Activated CD4-positive, CD25-positive, alpha-beta regulatory T cell treated with anti-CD3 and anti-CD28 coated beads, Interleukin-2, amount 50 U/mL, for 72 hours (primary cell): ENCODE results near the gene INKA2.
"Not testable (repeated sequence)": the region's sequence is repeated elsewhere in the genome, so short reads cannot be mapped to it uniquely, and the experiment has no call there.

Source experiments
- DNase-seq: peaks from one replicate; pipeline ENCODE4 v3.0.0; 2021

The INKA2 gene

DNA sequence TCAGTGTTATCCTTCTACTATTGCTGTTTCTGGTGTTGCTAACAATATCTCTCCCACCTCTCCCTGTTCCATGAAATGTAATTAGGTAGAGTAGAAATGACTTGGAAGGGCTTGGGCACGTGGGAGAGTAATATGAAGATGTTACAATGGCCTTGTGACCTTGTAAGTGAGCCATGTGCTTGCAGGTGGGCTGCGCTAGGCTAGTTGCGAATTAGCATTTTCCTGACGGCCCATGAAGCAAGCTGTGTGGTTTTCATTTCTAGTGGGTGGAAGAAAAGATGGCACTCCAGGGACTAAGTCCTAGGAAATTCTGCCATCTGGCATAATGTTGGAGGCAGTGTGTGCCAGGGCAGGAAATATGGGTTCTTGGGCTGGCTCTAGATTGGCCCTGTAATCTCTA is 8.8 kb upstream of the INKA2 start:
- no peak for DNase-seq

DNA sequence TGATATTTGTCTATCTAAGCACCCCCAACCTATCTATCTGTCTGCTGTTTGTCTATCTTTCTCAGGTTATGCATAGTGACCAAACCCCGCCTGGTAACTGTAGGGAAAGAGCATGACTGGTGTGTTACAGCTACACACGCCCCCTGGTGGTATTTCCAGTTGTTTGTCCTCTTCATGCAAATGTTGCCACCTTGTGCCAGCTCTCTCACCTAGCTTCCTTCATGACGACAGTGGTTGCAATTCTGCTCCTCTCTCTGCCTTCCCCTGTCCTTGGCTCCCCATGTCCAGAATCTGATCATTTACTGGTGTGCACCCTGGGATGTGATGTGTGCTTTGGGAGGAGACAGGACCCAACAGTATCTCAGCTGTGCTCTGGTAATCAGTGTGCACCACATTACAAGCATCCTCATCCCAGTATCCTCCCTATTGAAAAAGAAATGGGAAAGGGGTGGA is 8.1 kb upstream of the INKA2 start:
- peak; percentile 56 for DNase-seq

DNA sequence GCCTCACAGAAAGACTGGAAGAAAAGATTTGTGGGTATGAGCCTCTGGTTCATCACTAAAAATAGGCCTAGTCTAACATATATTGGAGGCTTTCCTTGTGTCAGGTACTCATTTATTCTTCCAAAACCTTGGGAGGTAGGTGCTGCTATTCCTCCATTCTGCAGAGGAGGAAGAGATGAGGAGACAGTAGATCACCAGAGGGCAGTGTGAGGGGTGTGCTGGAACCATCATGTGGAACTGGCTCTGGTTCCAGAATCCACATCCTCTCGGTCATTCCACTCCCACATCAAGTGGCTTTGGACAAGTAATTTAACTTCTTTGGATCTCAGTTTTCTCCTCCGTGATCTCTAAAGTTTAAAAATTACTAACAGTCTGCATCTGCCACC is 7.4 kb upstream of the INKA2 start:
- no peak for DNase-seq

DNA sequence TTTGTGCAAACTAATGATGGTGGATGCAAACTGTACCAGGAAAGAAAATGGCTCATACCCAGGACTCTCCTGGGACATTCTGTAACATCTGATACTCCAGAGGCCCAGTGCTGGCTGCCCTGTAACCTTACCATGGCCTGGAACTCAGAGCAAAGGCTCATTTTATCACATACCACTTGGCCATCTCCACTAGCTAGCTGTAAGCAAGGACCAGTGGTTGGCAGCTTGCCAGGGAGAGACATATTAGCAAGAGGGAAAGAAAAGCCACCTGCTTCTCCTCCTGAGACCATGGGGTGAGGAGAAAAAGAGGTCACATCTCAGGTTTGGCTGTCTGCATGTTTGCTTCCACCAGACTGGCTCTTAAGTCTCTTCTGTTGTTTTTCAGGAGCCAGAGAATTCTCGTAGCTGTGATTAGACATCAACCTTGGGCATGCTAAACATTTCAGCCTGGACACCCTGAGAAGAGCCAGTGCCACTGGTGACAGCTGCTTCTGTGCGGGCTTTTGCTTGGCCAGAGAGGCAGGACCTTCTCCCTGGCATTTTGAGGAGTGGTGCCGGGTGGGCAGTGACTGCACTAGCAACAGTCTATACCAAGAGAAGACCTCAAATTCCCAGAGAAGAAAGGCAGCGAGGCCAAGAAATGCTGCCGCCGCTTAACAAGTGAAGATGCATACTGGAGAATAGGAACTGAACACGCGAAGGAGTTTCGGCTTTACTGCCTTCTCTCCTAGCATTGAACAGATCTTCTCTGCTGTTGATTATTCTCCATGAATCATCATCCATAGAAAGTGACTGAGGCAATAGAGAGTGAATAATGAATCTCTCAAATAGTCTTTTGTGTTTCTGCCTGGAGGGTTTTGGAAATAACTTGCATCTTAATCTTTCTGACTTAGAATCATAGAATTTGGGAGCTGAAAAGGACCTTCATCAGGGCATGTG is 6.7 kb upstream of the INKA2 start:
- no peak for DNase-seq

DNA sequence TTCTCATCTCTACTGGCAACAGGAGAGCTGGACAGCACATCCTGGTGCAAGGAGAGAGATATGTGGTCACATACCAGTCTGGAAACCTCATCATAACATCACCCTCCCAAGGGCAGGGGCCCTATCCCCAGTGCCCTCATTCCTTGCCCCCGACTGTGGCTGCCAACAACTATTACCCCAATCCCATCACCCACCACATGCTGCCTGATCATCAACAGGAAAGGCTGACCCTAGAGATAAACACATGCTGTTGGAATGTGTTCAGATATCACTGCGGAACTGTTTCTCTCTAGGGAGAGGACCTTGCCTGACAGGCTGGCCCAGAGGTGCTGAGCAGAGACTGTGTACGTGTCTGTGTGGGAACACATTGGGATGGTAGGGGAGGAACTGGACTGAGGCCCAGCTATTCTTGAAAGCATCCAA is 4.5 kb upstream of the INKA2 start:
- DNase-seq, result no peak

DNA sequence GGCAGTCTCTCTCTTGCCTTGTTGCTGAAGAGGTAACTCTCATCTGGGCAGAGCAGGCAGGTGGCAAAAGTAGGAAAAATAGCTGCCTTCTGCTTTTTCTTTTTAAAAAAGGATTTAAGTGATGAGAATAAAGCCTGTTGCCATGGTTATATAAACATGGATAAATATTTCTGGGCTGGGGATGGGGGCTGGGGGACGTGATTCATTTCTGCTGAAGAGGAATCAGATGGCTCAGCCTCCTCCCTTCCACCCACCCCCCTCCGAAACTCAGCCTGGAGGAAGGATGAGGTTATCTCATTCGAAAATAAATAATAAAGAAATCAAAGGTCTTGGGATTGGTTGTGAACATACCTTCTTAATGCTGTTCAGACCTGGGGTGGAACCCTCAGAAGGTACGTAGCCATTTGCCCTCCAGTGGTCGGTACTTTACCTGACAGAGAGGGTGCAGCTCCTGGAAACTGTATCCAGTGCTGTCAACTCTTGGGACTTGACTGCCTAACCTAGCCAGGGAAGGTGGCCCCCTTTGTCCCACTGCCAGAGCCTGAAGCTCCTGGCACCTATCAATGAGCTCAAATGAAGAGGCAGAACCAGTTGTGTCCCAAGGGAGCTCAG is 3.8 kb upstream of the INKA2 start:
- DNase-seq, result no peak

DNA sequence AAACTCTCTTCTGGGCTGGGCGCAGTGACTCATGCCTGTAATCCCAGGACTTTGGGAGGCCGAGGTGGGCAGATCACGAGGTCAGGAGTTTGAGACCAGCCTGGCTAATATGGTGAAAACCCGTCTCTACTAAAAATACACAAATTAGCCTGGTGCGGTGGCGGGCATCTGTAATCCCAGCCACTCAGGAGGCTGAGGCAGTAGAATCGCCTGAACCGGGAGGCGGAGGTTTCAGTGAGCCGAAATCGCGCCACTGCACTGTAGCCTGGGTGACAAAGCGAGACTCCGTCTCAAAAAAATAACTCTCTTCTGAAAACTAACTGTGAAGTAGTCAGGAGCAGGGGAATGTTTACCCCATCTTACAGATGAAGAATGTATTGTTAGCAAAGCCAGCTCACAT is 3.1 kb upstream of the INKA2 start:
- DNase-seq, result not testable (repeated sequence)

DNA sequence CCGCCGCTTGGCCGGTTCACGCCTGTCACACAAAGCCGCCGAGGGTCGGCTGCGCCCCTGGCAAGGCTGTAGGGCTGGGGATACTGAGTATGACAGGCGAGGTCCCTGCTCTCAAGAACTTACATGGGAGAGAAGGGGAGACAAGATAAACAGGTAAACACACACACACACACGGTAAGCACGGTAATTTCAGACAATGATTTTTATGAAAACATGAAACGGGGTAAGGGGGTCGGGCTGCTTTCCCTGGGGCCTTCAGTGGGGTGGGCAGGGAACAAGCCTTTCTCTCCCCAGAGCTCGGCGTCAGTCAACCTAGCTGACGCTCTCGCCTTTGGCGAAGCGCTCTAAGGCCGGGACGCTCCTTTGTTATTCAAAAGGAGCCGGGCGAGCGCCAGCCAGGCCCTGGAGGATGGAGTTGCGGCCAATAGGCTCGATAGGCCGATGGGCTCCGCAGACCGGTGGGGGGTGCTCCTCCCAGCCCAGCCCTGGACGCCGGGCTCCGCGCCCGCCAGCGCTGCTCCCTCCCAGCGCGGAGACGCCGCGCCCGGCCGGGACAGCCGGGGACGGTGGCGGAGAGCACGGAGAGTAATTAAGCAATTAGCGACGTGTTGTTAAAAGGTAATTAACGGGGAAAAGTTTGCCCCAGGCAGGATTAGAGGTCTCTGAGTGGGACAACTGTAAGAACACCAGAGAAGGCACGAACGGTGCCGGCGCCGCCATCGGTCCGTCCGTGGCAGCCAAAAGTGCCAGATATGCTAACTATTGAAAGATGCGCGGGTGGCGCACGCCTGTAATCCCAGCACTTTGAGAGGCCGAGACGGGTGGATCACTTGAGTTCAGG is 950 bp upstream of the INKA2 start:
- peak; percentile 39 for DNase-seq

DNA sequence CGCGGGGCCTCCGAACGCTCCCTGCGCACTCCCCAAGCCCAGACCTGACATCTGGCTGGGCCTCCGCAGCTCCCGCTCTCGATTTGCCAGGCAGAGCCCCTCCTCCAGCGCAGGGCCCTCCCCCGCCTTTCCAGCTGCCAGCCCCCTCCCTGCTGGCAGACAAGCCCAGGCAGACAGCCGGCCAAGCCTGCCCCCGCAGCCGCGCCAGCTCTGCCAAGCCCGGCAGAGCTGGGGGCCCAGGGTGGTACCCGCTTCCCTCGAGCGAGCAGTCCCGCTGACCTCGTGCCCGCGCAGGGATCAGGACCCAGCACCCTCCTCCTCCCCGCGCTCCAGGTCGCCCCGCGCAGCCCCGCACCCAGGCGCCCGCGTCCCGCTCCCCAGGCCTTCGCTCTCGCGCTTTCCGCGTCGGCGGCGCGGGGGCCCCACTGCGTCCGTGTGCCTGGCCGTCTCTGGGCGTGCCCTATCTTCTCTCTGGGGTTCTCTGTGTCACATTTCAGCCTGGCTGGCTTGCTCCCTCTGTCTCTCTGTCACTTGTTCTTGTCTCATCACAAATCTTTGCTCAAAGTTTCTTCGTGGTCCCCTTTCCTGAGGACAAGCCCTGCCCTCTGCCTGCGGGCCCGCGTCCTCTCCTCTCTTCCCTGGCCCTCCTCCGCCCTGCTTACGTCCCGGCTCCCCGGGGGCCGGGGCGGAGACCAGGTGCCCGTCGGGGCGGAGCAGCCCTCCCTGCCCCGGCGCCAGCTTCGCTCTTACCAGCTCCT is 580 bp downstream of the INKA2 start:
- DNase-seq, result peak; percentile 65

DNA sequence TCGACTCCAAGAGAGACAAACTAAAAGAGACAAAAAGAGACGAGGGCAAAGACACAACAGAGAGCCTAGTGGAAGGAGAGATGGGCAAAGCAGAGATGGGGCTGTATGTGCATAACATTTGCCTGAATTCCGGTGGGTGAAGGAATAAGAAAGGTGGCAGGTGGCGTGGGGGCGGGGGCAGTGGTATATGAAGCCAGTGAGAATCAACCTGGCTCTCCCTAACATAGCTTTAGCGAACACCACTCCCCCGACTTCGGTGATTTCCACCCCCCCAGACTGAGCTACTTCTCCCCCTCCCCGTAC is 1.1 kb downstream of the INKA2 start:
- DNase-seq, result no peak

DNA sequence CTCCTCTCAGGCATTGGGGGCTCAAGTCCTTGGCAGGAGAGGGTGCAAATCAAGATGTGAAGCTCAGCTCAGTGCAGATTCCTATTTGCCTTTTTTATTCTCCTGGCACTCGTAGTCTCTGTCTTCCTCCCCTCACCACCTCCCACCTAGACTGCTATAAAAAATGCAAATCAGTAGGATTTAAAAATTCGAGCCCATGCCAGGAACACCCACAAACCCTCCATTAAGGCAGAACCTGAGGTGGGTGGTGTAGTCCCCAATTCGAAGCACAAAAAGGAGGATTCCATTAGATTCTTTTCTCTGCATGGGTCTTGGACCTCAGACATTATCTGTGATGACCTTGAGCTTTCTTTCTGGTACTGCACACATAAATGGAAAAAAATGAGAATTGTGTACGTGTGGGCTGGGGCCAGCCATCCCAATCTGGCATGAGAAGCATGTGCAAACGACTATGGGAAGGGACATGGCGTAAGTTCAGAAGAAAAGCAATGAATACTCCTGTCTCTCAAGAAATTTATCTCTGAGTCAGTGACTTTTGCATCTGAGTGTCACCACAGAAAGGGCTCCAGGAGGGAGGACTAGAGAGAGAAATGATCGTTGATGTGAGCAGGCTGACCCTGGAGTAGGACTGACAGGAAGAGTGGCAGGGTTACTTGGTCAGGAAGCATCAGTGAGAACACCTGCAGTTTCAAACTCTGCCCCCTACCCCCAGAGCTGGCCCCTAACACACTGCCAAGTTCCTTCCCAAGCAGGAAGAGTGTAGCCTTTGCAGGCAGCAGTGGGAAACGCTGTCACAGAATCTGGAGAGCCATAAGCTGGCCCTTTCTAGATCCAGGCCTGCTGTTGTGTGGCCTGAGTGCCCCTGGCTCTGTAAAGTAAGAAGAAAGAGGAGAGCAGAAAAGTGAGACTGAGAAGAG is 1.7 kb downstream of the INKA2 start:
- DNase-seq, result no peak

DNA sequence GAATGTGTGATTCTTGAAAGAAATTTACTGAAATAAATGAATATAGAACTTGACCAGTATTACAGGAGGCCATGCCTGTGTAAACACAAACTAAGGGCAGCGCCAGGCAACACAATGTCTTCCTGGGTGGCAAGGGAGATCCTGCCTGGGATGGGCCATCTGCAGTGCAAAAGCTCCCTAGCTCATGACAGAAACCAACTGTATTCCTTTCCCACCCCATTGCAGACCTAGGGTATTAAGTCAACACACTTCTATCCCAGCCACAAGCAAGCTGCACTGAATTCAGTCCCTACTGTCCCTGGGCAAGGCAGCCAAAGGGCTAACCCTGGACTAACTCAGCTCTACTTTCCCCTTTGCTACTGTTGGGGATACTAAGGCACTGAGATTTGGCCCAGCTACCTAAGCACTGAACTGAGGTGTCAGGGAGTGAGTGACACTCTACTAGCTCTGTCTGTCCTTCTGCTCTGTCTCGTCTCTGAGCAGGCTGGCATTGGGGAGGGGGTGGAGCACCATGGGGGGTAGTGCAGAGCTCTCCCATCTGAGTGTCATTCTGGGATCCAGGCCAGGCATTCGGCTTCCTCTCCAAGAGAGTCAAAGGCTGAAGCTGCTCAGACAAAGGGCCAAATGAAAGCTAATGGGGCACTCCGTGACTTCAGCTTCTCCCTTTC is 2.5 kb downstream of the INKA2 start:
- DNase-seq, result no peak

DNA sequence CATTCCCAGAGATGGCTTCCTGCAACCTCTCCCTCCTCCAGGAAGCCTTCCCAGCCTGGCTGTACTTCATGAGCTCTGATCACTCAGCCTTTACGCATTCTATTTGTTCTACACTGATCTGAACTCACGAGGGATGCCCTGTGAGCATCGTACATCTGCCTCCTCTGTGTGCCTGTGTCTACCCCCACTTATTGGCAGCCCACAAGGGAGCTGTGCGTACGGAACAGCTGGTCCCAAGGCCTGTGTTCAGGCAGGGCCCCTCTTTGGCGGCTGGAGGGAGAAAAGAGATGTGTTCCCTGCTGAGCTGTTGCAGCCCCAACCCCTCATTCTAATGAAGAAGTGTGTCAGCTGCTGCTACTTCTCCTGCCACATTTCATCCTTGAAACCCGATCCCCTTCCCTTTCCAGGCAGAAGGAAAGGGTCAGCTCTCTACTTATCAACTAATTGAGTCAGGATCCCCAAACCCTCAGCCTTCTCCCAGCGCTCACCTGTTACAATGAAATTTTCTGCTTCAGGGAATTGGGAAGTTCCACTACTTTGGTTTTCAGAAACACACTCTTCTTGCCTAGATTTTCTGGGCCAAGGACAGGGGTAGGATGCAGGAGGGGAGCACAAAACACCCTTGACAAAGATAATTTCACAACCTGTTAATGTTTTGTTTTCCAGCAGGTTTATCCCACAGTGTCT is 3.2 kb downstream of the INKA2 start:
- DNase-seq, result no peak

DNA sequence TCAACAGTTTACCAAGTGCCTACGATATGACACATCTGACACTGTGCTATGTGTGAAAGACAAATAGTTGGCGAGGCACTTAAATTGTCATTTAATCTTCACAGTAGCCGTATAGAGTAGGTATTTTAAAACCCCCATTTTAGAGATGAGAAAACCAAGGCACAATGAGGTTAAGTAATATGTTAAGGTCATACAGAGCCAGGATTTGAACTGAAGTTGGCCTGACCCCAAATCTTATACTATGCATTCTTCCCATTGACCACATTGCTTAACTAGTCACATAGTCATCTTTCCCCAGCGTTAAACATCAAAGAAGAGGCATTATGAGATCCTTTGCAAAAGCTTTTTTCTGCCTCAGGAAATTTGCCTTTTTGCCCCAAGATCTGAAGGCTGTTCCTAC is 3.9 kb downstream of the INKA2 start:
- no peak for DNase-seq

DNA sequence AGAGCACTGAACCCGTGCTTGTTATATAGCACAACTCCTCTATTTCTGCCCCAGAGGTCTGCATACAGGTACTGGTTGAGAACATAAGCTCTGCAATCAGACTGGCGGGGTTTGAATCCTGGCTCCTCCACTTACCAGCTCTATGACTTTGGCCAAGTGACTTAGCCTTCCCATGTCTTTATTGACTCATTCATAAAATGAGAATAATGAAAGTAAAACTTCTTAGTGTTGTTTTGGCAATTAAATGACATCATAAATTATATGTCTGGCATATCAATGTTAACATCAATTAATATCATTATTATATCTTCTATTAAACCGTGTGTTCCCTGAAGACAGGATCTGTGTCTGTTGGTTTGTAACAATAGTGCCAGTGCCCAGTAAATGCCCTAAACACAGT is 4.3 kb downstream of the INKA2 start:
- no peak for DNase-seq

DNA sequence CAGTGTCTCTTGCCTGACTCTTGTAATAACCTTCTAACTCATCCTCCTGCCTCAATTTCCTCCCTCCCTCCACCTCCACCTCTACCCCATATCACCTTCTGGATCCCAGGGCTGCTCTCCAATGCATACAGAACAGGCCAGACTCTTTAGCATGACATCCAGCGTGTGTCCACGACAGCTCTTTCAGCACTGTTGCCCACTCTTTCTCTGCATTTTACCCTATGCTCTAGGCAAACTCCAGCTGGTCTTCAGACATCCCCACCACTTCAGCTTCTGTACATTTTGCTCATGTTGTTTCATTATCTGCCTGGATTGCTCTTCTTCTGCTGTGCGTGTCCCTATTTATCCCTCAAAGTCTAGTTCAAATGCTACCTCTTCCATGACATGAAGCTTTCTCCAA is 4.8 kb downstream of the INKA2 start:
- no peak for DNase-seq

DNA sequence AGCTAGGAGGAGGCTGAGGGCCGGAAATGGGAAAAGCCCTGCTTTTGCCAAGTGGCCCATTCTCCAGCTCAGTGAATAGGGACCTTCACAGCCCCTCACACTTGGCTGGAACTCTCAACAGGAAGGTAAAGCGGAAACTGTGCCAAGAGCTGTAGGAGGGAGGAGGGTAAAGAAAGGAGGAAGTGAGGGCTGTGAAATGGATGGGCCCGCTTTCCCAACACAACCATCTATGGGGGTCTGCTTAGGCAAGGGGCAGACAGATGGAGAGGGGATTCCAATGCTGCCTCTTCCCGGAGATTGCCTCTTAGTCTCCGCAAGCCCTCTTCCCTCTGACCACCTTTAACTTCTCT is 5.2 kb downstream of the INKA2 start:
- DNase-seq, result no peak

DNA sequence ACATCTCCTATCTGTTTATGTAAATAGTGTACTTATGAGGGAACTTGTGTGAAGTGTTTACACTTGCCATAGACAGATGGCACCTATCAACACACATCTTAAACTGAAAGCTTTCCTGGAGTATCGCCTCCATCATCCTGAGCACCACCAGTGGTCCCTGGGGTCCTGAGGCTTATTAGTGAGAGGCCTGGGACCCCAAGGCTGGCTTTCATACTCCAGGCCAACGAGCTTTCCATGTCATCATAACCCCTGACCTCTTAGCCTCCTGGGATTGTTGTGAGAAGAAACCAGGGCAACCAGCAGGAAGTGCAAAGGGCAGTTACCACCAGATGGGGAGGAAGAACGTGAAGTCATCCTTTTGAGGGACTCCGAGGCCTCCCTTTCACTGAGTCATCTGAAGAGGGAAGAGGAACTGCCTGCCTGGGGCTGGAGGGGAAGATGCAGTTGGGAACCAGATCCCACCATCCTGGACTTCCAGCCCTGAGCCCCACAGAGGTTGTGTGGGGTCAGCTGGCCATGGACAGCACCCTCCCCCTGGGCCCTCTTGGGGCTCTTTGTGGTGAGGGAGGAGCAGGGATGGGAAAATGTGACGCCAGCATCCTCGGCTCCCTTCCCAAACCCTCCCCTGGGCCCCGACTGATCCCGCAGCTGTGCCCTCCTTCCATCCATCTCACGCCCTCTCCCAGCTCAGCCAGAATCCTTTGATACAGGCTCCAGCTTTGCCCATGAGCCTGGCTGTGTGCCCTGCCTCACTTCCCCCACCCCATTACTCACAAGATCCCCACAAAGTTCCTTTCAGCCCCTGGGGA is 5.8 kb downstream of the INKA2 start:
- DNase-seq, result no peak

DNA sequence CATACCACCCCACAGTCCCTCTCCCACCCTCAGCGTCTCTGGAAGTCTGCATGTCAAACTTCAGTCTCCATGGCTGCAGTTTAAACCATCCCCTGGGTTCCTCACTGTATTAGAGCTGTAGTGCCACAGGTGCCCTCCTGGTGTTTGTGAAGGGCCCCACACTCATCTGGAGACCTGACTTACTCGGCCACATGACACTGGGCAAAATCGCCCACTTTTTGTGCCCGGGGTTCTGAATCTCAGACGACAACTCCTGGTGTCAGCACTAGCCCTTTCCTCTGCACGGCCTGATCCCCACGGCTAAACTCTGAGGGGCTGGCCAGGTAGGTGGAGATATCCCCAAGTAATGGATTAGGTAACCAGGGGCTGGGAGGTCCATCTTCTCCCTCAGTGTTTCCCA is 6.5 kb downstream of the INKA2 start:
- DNase-seq, result no peak

DNA sequence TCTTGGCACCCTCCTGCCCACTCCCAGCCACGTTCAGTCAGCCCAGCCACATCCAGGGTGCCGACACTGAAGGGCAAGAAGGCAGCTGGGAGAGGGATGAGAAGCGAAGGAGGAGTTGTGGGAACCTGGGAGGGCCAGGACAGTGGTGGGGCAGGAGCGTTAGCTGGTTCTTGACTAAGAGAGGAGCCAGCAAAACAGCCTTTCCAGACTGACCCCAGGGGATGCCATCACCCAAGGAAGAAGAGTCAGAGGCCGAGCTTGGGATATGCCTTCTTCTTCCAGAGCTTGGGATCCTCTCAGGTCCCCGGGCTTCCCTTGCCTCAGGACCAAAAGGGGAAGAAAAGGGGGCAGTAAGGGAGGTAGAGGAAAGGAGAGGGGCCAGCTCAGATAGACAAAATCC is 7.2 kb downstream of the INKA2 start:
- DNase-seq, result no peak
